Measurements from ENCODE around the gene ESPN.
"Not testable (repeated sequence)": the region's sequence is repeated elsewhere in the genome, so short reads cannot be mapped to it uniquely, and the experiment has no call there.

The ESPN gene

DNA sequence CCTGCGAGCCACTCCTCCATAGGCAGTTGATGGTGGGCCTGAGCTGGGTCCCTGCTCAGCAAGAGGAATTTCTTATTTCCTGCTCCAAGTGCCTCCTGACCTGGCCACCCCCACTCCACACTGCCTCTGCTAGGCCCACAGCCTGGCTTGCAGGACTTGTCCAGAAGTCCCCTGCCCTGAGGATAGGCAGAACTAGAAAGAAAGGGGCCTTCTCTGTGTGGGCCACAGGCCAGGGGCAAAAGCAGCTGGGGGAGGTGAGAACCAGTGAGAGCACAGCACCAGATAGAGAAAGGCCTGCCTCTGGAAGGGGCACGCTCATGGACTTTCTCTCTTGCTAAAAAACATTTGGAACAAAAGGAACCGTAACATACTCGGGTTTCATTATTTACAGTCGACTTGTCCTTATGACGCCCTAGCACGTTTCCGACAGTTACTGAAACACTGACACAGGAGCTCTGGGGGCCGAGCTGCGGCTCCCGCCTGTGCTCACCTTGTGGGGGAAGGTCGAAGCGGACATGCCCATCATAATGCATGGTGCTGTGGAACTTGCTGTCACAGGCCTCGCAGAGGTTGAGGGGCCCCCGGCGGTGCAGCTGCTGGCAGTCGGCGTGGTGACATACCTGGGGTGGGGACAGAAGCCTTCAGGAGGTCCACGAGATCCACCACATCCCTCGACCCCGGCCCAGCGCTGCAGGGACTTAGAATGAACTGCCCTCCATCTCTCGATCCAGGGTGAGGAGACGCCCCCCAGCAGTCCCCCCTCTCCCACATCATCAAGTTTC lies 52.7 kb downstream of the ESPN start:
- DNase-seq (ENCODE audit: low read depth in 3 of 3, low spot score in 1 of 3) = no peak

DNA sequence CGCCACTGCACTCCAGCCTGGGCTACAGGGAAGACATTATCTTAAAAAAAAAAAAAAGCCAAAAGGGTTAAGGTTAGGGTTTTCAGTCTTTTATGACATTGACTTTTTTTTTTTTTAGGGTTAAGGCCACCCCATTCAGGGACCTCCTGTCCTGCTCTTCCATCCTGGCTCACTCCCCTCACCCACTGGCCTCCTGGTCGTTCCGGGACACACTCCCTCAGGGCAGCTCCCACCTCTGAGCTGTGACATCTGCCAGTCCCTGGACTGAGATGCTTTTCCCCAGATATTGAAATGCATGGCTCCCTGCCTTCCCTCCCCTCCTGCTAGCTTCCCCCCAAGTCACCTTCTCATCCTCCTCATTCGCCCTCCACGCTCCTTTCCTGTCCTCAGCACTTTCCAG lies 57.2 kb downstream of the ESPN start:
- DNase-seq (ENCODE audit: low read depth in 3 of 3, low spot score in 1 of 3) = no peak

DNA sequence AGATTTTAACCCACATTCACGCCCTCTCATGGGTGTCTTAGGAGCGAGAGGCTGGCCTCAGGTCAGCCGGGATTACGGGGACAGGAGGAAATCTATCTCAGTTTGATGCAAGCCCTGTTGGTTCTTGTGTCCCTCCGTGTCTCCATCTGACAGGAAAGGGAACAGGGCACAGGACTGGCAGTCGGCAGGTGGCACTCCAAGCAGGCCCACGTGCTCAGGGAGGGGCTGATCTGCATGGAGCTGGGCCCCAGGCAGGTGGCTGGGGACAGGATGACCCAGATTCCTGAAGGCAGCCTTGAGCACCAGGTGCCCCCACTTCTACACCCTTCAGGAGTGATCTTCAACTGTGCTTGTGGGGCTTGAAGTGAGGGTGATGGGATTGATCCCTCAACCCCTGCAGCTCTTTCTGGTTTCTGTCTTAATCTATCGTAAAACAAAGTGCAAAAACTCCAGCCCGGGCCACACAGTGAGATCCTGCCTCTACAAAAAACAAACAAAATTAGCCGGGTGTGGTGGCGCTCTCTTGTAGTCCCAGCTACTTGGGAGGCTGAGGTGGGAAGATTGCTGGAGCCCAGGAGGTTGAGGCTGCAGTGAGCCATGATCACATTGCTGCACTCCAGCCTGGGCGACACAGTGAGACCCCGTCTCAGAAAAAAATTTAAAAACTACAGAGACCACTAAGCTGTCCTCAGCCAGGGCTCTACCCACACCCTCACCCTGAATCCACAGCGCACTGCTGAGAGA lies 58.6 kb downstream of the ESPN start:
- no peak for DNase-seq (ENCODE audit: low read depth in 3 of 3, low spot score in 1 of 3)

DNA sequence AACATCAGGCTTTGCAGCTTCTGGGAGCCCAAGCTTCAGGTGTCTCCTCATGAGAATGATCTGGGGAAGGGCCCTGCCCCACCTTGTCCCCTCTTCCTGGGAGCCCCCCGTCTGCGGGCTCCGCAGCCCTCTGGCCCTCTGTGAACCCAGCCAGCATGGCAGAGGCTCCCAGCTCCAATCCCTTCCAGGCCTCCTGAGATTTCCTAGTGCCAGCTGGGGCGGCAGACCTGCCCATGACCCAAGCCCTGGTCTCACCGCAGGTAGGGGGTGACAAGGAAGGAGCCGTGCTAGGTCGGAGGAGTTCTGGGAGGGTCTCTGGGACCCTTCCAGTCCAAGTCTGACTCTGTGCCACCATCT lies 59.2 kb downstream of the ESPN start:
- DNase-seq (ENCODE audit: low read depth in 3 of 3, low spot score in 1 of 3) = no peak

DNA sequence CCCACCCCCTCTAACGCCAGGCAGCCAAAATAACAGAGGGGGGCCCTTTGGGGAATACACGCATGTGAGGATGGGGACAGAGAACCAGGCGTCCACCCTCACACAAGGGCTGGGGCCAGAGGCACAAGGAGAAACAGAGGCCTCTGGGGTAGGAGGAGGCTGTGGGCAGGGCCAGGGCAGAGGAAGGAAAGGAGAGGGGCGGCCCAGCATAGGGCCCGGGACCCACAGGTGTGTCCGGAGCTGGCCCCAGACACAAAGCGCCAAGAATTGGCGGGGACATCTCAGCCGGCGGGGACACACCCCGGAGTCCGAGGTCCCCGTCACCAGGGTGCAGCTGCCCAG lies 60.2 kb downstream of the ESPN start:
- no peak for DNase-seq (ENCODE audit: low read depth in 3 of 3, low spot score in 1 of 3)

DNA sequence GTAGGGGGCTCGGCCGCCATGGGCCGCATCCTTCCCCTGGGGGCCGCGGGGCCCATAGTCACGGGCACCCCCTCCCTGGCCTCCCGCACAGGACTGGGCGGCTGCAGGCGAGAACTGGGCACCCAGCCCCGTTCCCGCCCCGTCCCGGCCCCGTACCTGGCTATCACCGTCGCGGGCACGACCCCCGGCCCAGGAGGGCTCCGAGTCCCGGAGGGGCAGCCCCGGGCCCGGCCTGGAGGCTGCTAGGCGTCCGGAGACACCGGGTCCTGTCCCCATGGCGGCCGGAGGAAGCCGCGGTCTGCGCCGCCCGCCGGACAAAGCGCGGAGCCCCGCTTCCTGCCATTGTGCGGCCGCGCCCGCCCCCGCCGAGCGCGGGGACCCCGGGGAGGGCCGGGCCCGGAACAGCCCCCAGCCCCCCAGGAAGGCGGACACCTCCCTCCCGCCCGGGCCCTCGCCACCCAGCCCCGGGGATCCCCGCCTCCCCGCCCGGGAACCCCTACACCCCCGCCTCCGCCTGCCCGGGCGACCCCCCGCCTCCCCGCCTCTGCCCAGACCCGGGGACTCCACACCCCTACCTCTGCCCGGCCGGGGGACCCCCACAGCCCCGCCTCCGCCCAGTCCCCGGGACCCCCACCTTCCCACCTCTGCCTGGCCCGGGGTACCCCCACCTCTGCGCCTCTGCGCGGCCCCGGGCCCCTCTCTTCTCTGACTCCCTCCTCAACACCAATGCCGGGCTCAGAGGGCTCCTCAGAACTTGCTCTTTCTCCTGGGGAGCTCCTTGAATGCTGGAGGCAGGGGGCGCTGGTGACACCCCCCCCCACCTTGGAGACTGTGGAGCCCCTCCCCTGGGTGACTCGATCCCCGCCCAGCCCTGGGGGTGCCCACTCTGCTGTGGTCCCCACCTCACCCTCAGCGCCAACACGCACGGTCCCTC lies 60.9 kb downstream of the ESPN start:
- DNase-seq (ENCODE audit: low read depth in 3 of 3, low spot score in 1 of 3) = no peak

DNA sequence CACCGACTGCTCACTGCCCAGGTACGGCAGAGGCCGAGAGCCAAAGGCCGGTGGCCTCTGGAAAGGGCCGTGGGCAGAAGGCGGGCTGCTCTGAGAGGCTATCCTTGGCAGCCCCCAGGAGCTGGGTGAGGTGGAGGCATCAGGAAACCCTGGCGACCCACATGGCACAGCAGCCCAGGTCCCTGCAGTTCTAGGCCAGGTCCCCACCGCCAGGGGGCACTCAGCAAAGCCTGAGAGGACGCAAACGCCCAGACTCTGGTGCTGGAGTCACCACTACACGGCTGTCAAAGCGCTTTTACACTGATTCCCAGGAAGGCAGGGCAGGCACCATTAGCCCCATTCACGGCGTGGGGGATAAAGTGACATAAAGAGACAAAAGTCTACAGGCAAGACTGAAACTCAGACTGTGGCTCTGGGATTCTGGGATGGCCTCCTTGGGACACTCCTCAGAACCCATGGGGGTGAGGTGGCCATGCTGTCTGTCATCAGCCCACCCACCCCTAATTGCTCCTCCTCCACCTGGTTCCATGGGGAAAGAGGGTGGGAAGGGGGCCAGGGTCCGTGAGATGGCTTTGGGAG lies 61.9 kb downstream of the ESPN start:
- peak; percentile 65 to 87 (median 69) for DNase-seq (ENCODE audit: low read depth in 3 of 3, low spot score in 1 of 3)

DNA sequence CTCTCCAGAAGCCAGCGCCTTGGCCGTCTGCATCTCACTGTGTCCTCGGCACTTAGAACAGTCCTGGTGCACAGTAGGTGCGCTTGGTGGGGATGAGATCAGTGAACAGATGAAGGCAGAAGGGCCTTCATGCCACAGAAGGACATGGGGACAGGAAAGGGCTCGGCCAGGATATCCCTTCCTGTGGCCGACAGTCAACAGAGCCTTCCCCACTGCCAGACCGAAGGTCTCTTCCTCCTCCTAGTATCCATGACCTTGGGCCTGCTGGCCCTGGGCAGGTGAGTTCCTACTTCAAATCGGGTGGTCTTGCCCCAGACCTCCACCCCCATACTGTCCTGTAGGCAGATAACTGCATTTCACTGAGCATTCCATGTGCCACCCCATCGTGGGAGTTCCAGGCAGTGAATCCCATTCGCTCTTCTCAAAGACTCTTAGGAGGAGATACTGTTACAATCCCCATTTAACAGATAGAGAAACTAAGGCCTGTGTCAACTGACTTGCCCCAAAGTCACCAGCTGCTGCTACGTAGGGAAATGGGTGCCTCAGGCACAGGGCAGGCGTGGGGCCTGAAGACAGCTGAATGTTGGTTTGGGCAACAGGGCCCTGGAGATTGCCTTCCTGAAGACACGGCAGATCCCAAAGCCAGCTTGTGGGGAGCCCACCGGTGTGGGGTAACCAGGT lies 63.4 kb downstream of the ESPN start:
- DNase-seq (ENCODE audit: low read depth in 3 of 3, low spot score in 1 of 3) = no peak

DNA sequence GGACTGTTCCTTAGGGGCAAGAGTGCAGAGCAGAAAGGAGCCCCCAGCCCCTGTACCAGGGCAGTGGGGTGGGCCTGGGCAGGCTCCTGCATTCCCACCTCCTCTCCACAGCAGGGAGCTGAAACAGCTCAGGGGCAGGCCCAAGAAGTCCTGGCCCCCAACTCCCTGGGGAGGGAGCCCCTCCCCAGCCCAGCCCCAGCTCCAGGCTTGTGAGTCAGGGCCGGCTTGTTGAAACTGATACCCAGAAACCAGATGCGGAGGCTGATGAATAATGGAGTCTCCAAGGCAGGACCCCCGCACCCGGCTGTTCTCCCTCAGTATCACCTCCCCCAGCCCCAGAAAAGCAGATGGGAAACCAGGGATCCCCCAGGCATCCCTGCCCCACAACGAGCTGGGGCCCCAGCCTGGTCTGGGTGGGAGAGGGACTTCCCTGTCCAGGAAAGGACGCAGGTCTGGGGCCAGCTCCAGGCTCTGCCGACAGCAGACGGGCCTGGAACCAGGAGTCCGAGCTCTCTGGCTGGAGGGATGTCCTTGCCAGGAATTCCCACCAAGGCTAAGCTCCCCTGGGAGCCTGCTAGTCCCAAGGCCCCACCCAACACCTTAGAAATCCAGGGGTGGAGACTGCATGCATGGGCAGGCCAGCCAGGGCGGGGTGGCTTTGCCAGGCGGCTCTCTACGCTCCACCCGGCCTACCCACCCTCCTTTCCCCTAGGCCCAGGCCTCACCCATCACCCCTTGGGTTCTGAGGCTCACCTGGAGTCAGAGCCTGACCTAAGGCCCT lies 64.2 kb downstream of the ESPN start:
- DNase-seq (ENCODE audit: low read depth in 3 of 3, low spot score in 1 of 3) = no peak

DNA sequence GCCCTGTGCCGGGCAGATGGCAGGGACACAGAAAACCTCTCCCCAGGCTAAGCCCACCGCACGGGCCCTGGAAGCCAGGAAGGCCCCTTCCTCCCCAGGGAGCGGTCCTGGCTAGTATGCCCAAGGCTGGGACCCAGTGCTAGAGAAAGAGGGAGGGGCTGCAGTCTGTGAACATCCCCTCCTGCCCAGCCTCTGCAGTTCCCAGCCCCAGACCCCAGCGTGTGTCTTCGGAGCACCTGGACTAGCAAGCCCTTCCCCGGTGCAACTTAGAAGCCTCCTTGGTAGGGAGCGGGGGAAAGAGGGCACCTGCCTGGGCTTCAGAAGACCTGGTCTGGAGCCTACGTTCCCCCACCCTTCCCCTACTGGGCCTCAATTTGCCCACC lies 64.8 kb downstream of the ESPN start:
- DNase-seq (ENCODE audit: low read depth in 3 of 3, low spot score in 1 of 3) = no peak

DNA sequence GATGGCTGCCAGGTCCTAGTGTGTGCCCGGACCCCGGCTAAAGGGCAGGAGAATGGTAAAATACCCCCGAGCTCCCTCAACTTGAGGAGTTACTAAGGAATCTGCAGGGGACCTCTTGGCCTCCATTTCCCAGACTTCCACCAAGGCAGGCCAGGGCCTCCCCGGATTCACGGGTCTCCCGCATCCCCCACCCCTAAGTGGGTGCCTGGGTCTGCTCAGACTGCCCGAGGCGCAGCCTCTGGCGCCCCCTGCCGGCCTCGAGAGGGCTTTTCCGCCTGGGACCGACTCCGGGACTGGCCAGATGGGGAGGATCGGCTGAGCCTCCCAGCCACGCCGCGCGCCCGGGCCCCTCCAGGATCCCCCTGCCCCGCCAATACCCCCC lies 65.2 kb downstream of the ESPN start:
- peak; percentile 45 to 73 (median 51) for DNase-seq (ENCODE audit: low read depth in 3 of 3, low spot score in 1 of 3)

DNA sequence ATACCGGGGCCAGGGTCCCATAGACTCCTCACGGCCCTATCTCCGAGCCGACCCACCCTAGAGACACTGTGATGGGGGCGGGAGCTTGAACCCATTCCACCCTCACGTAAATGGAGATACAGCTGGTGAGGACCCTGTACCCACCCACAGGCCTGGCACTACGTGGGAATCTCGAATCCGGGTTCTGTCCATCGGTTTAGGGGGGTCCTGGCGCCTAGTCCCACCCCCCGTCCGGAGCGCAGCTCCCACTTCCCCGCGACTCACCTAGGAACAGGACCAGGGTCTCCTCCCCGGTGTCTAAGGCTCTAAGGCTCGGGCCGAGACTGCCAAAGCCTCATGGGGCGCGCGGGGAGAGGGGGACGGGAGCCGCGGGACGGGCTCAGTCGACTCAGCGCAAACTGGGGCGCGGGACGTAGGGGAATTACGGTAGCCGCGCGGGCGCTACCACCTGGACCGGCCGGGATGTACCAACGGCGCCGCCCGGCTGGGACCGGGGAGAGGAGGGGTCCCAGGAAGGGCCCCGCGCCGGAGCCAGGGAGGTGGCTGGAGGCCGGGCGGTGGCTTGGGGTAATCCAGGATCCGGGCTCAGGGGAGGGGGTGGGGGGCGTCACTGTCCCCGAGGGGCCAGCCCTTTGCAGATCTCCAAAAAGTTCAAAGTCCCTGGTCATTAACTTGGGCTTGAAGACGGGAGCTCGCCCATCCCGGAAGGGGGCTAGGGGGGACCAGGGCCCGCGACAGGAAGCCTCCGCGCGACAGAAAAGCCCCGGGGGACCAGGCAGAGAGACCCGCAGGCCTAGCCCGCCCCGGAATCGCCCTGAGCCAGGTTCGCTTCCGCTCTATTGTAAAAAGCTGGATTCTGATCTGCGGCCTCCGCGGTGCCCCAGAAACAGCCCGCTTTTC lies 65.9 kb downstream of the ESPN start:
- DNase-seq (ENCODE audit: low read depth in 3 of 3, low spot score in 1 of 3) = peak in 1 of 3 donors; percentile 44

DNA sequence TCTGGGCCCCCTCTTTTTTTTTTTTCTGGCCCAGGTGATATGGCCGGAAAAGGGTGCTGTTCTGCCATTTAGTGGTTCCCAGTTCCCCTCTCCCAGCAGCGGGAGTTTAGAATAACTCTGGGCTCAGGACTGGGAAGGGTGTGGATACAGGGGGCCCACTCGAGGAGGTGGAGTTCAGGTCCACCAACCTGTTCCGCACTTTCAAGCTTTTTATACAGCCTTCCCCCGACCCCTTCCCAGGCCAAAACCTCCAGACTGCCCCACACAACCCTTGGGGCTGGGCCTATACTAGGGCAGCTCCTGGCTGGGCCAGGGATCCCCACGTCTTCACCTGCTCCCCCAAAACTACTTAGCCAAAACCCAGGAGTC lies 66.5 kb downstream of the ESPN start:
- DNase-seq (ENCODE audit: low read depth in 3 of 3, low spot score in 1 of 3) = no peak

DNA sequence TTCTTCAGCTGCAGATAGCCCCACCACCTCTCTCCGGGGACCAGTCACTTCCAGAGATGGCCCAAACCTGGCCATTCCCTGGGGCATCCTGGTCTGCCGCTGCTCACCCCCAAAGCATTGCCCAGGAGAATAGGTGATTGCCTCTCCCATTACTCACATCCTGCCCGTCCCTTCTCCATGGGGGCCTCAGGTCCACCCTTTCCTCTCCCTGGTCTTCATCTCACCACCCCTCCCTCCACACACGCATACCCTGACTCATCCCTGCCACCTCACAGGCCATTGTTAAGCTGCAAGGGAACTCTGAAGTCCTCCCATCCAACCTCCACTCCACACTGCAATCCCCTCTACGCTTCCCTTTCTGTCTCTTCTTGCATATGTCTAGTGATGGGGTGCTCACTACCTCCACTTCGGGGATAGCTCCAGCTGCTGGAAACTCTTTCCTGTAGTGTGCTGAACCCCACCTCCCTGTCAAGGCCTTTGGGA lies 66.9 kb downstream of the ESPN start, which contains the start of gene PLEKHG5:
PLEKHG5 (minus strand) TSS at position 188 of the 483 bp plus-strand sequence. CDS start 14,096 bp downstream, outside the sequence.
- no peak for DNase-seq (ENCODE audit: low read depth in 3 of 3, low spot score in 1 of 3)

DNA sequence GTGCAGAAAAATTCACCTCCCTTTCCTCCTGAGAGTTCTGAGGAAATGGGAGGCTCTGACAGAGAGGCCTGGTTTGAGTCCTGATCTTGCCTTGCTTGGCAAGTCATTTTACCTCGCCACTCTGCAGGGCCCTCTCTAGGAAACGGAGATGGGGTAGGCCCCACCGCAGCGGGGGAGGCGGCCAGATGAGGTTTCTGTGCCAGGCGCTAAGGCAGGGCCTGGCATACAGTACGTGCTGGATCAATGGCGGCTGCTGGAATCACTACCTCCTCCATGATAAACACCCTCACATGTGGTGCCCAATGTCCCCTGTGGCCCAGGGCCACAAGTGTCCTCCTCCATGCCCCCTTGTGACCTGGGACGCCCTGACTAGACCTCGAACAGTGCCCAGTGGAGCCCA lies 67.4 kb downstream of the ESPN start:
- no peak for DNase-seq (ENCODE audit: low read depth in 3 of 3, low spot score in 1 of 3)

DNA sequence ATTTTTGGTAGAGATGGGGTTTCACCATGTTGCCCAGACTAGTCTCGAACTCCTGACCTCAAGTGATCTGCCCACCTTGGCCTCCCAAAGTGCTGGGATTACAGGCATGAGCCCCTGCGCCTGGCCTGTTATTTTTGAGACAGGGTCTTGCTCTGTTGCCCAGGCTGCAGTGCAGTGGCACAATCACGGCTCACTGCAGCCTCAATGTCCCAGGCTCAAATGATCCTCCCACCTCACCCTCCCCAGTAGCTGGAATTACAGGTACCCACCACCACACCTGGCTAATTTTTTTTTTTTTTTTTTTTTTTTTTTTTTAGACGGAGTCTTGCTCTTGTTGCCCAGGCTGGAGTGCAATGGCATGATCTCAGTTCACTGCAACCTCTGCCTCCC lies 69.3 kb downstream of the ESPN start:
- DNase-seq (ENCODE audit: low read depth in 3 of 3, low spot score in 1 of 3) = not testable (repeated sequence)

DNA sequence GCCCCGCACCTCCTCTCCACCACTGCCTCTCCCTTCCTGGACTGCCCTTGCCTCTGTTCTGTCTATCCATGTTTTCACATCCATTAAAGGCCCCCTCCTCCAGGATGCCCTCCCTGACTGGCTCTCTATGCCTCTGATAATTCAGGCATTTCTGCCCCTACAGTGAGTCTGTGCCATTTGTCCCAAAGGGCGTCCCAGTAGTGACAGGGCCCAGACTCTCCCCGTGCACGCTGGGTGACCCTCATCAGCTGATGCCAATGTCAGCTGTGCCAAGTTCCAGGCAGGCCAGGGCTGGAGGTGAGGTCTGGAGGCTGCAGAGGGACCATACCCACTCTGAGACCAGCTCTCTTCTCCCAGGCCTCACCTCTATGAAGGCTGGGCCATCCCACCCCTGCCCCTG lies 70.1 kb downstream of the ESPN start:
- no peak for DNase-seq (ENCODE audit: low read depth in 3 of 3, low spot score in 1 of 3)

DNA sequence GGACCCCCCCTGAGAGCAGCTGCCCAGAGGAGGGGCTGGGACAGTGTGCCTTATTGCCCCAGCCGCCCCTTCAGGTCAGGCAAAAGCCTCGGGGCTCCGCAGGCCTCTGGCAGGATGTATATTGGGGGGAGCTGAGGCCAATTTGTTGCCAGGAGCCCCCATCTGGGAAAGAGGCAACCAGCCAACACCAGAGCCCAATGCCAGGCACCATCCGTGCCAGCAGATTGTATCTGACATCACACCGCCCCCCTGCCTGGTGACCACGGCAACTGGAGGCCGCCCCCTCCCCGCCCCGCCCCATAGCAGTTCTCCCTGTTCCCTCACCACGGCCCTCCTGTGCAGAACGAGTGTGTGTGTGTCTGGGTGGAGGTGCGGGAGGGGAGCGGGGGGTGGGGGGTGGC lies 70.5 kb downstream of the ESPN start:
- no peak for DNase-seq (ENCODE audit: low read depth in 3 of 3, low spot score in 1 of 3)
